CD14-positive monocyte (primary cell): ENCODE measurements around the gene OGG1. TPM values are rescaled to one million over a fixed set of nuclear protein-coding genes. Genes with fewer than 3 reads are reported as not detected.
A peak's percentile ranks its signal among the peaks of the same experiment; 100 is the strongest.

ENCODE experiments used
- DNase-seq, 3 donors: peaks; one replicate each; pipeline ENCODE4 v3.0.0-alpha.2; 2011 to 2022
- H2AFZ ChIP-seq: 2 replicates; pipeline ENCODE4 v1.6.0; 2012; ENCODE audit warnings: mild to moderate bottlenecking, low read depth, low read length, inconsistent platforms; ENCODE audit not compliant: insufficient read depth, poor library complexity, severe bottlenecking
- H3K27ac ChIP-seq, 2 donors: 1 replicate in 1 of 2; 2 replicates in 1 of 2; pipeline ENCODE4 v1.5.1; 2012 to 2013; ENCODE audit warnings: low read length in 2 of 2, control low read depth in 1 of 2, inconsistent platforms in 1 of 2, low read depth in 1 of 2, mild to moderate bottlenecking in 1 of 2
- H3K27me3 ChIP-seq, 2 donors: one replicate each; pipeline versions ENCODE4 v1.6.0 to v1.6.1; 2011 to 2013; ENCODE audit warnings: low read length in 2 of 2; ENCODE audit not compliant: control insufficient read depth in 2 of 2, insufficient read depth in 2 of 2
- H3K36me3 ChIP-seq, 2 donors: replicated peaks in 1 of 2; 1 replicate in 1 of 2; 2 replicates in 1 of 2; pipeline versions ENCODE4 v1.5.1 to v1.6.1; 2012 to 2013; ENCODE audit warnings: low read length in 2 of 2, control low read depth in 1 of 2, inconsistent platforms in 1 of 2, mild to moderate bottlenecking in 1 of 2; ENCODE audit not compliant: insufficient read depth in 2 of 2, control insufficient read depth in 1 of 2
- H3K4me1 ChIP-seq, 2 donors: 1 replicate in 1 of 2; 2 replicates in 1 of 2; pipeline versions ENCODE4 v1.5.1 to v1.6.1; 2012 to 2013; ENCODE audit warnings: low read length in 2 of 2, control low read depth in 1 of 2, inconsistent platforms in 1 of 2, mild to moderate bottlenecking in 1 of 2, moderate library complexity in 1 of 2; ENCODE audit not compliant: insufficient read depth in 2 of 2, control insufficient read depth in 1 of 2
- H3K4me2 ChIP-seq: replicated peaks from 2 replicates; pipeline ENCODE3; 2012; ENCODE audit warnings: low read length, moderate library complexity, mild to moderate bottlenecking; ENCODE audit not compliant: poor library complexity, severe bottlenecking; ENCODE audit errors: extremely low read depth
- H3K4me3 ChIP-seq, 3 experiments: fragments of 200-600 bp in 1 of 3; sonication (generic) in 1 of 3; replicated peaks in 1 of 3; 1 replicate in 2 of 3; 2 replicates in 1 of 3; pipeline ENCODE4 v1.5.1; 2011 to 2013; ENCODE audit warnings: low read length in 3 of 3, mild to moderate bottlenecking in 3 of 3, control low read depth in 2 of 3, low read depth in 2 of 3, inconsistent platforms in 1 of 3, moderate library complexity in 1 of 3
- H3K79me2 ChIP-seq: 2 replicates; pipeline ENCODE4 v1.6.0; 2012; ENCODE audit warnings: mild to moderate bottlenecking, control low read depth, inconsistent platforms, low read length, moderate library complexity; ENCODE audit not compliant: insufficient read depth
- H3K9ac ChIP-seq: 2 replicates; pipeline ENCODE4 v1.6.0; 2017; ENCODE audit warnings: low read length, mild to moderate bottlenecking; ENCODE audit not compliant: insufficient read depth, poor library complexity, severe bottlenecking
- H3K9me3 ChIP-seq, 2 donors: replicated peaks in 1 of 2; 1 replicate in 1 of 2; 2 replicates in 1 of 2; pipeline versions ENCODE4 v1.5.1 to v1.6.1; 2012 to 2013; ENCODE audit warnings: low read length in 2 of 2, control low read depth in 1 of 2; ENCODE audit not compliant: control insufficient read depth in 1 of 2, insufficient read depth in 1 of 2
- H4K20me1 ChIP-seq: 2 replicates; pipeline ENCODE4 v1.6.0; 2012; ENCODE audit warnings: mild to moderate bottlenecking, low read length, control low read depth, moderate library complexity; ENCODE audit not compliant: insufficient read depth
- H3K27ac Mint-ChIP-seq, 7 donors: one replicate each; pipeline ENCODE4 v1.8.0; 2020; ENCODE audit warnings: mild to moderate bottlenecking in 7 of 7, mixed read lengths in 7 of 7, moderate library complexity in 6 of 7, inconsistent platforms in 2 of 7
- H3K27me3 Mint-ChIP-seq, 3 donors: one replicate each; pipeline ENCODE4 v1.8.0; 2021 to 2022; ENCODE audit warnings: low read depth in 3 of 3, mild to moderate bottlenecking in 3 of 3, mixed read lengths in 3 of 3, moderate library complexity in 3 of 3, inconsistent platforms in 1 of 3
- H3K36me3 Mint-ChIP-seq, 2 donors: one replicate each; pipeline ENCODE4 v1.8.0; 2020; ENCODE audit warnings: mixed read lengths in 2 of 2, inconsistent platforms in 1 of 2, mild to moderate bottlenecking in 1 of 2
- H3K4me1 Mint-ChIP-seq: one replicate; pipeline ENCODE4 v1.8.0; 2020; ENCODE audit warnings: mild to moderate bottlenecking, mixed read lengths
- H3K4me3 Mint-ChIP-seq, 2 donors: one replicate each; pipeline ENCODE4 v1.8.0; 2020; ENCODE audit warnings: mild to moderate bottlenecking in 2 of 2, mixed read lengths in 2 of 2, moderate library complexity in 1 of 2
- H3K9me3 Mint-ChIP-seq, 7 donors: one replicate each; pipeline ENCODE4 v1.8.0; 2020 to 2022; ENCODE audit warnings: mixed read lengths in 7 of 7, mild to moderate bottlenecking in 6 of 7, moderate library complexity in 6 of 7, inconsistent platforms in 2 of 7
- CTCF ChIP-seq: fragments of 200-600 bp; IDR thresholded peaks from one replicate; pipeline ENCODE4 v1.8.0; 2022; ENCODE audit warnings: antibody characterized with exemption, mild to moderate bottlenecking
- WGBS: methylation state at CpG from one replicate; pipeline ENCODE4 v1.1.5; 2013; ENCODE audit warnings: missing lambda C conversion rate; ENCODE audit not compliant: insufficient coverage; 5-methylcytosine and 5-hydroxymethylcytosine counted together
- intact Hi-C, 2 donors: fragments of 100-400 bp; cut with micrococcal nuclease; formaldehyde crosslinking; loops; one replicate each; pipeline versions ENCODE4 v1.15.0 to v1.15.1; 2023
- polyA plus RNA-seq, 3 donors: library from polyadenylated mRNA; depleted of rRNA in 1 of 3; unstranded in 2 of 3; stranded (reverse) in 1 of 3; fragments of 300-500 nt in 2 of 3; fragments of >200 nt in 1 of 3; fragmentation: Illumina TruSeq in 2 of 3; gene quantifications; 1 replicate in 2 of 3; 2 replicates in 1 of 3; pipeline ENCODE4 v1.2.3, GENCODE V29; 2012 to 2021

The OGG1 gene
- polyA plus RNA-seq, 3 donors, result 17.4 to 21.9 (median 20.5) TPM

GRCh38 chr3:9739181-9739580, 10.6 kb upstream of the OGG1 start:
- no peak for TF ChIP-seq CTCF
- H3K4me1 ChIP-seq, result peaks cover 13 to 15% of the 10 kb centered on the region in 2 donors
- H2AFZ ChIP-seq, result no peak overlapping the region
- H3K36me3 ChIP-seq, result peaks cover 92 to 99% of the 10 kb centered on the region in 2 donors
- H3K79me2 ChIP-seq, result peaks cover 57% of the 10 kb centered on the region
- no peak overlapping the region for H3K4me2 ChIP-seq
- Mint-ChIP-seq H3K9me3 (no peaks in the 10 kb centered on the region), H3K27ac (peak overlapping the region in 1 of 7 donors; percentile 27), H3K27me3 (peaks cover 0 to 1% (median 0%) of the 10 kb centered on the region in 3 donors), H3K4me3 (no peak overlapping the region), H3K4me1 (peaks cover 15% of the 10 kb centered on the region), H3K36me3 (peaks cover 85 to 98% of the 10 kb centered on the region in 2 donors)
- WGBS, result 97% methylated on average over 15 of the region's 15 CpGs
- no peak for DNase-seq
- no peak overlapping the region for H3K4me3 ChIP-seq
- H3K27me3 ChIP-seq, result no peaks in the 10 kb centered on the region
- peaks cover 80% of the 10 kb centered on the region for H4K20me1 ChIP-seq
- intact Hi-C loops, result no loop called here
- H3K27ac ChIP-seq, result no peak overlapping the region
- no peaks in the 10 kb centered on the region for H3K9me3 ChIP-seq
- H3K9ac ChIP-seq, result no peak overlapping the region

DNA sequence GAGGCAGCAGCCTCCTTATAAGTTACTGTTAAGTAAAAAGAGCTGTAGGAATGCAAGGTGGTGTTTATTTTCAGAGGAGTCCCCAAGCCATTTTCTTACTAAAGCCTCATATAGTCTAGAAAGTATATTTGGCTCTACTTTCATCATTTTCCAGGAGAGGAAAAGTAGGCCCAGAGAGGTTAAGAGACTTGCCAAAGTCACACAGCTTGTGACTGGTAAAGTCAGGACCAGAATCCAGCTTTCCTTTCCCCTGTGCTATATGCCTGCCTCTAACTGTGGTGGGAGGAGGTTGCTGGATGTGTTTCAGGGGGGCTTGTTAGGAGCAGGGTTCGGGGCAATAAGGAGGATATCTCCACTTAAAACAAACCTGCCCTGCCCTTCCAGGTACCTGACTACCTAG, 7.2 kb upstream of the OGG1 start:
- no peaks in the 10 kb centered on the region for H3K4me1 Mint-ChIP-seq
- WGBS, result no CpG with 5 or more reads among the region's 1 CpG

More for the DNA sequence above, 7.2 kb upstream of the OGG1 start:
- no peak overlapping the region for H3K27ac Mint-ChIP-seq
- peaks cover 97 to 100% of the 10 kb centered on the region in 2 donors for H3K36me3 Mint-ChIP-seq
- no peak for DNase-seq
- H3K9me3 ChIP-seq, result no peaks in the 10 kb centered on the region
- intact Hi-C loops, result no loop called here
- H3K9me3 Mint-ChIP-seq, result no peaks in the 10 kb centered on the region
- H3K4me3 Mint-ChIP-seq, result no peak overlapping the region
- no peaks in the 10 kb centered on the region for H3K4me1 ChIP-seq
- H3K9ac ChIP-seq, result no peak overlapping the region
- no peak overlapping the region for H3K27ac ChIP-seq
- H3K4me2 ChIP-seq, result no peak overlapping the region
- no peak overlapping the region for H2AFZ ChIP-seq
- peaks cover 24% of the 10 kb centered on the region for H3K79me2 ChIP-seq
- H4K20me1 ChIP-seq, result peaks cover 48% of the 10 kb centered on the region
- H3K36me3 ChIP-seq, result peaks cover 100% of the 10 kb centered on the region in 2 donors
- H3K4me3 ChIP-seq, result no peak overlapping the region
- TF ChIP-seq CTCF, result no peak
- H3K27me3 ChIP-seq, result no peaks in the 10 kb centered on the region
- no peaks in the 10 kb centered on the region for H3K27me3 Mint-ChIP-seq
